Activated naive CD8-positive, alpha-beta T cell treated with anti-CD3 and anti-CD28 coated beads, Interleukin-2, amount 10 ng/mL, durations not matched to agents 7 days and 5 days (primary cell): Measurements from ENCODE around the gene BCAN. TPM values are rescaled to one million over a fixed set of nuclear protein-coding genes. Genes with fewer than 3 reads are reported as not detected.

Source experiments
- ATAC-seq: fragments of 150-1000 bp; cut with Tn5 transposase; one replicate; pipeline ENCODE4 v1.10.0; 2021; ENCODE audit warnings: low read depth, moderate library complexity
- POLR2A ChIA-PET: fragments of 350-600 bp; sonication (Branson Sonifier 250); formaldehyde crosslinking; loops from one replicate; lab custom pipeline; 2021; ENCODE audit warnings: antibody characterized with exemption; lab: Charles Lee
- DNase-seq: peaks from one replicate; pipeline ENCODE4 v3.0.0; 2021
- H3K27ac Mint-ChIP-seq: one replicate; pipeline ENCODE4 v1.8.0; 2022; ENCODE audit warnings: mild to moderate bottlenecking, mixed read lengths
- H3K27me3 Mint-ChIP-seq: one replicate; pipeline ENCODE4 v1.8.0; 2022; ENCODE audit warnings: mild to moderate bottlenecking, moderate library complexity, mixed read lengths
- H3K36me3 Mint-ChIP-seq: one replicate; pipeline ENCODE4 v1.8.0; 2021; ENCODE audit warnings: mild to moderate bottlenecking, mixed read lengths
- H3K4me1 Mint-ChIP-seq: one replicate; pipeline ENCODE4 v1.8.0; 2021; ENCODE audit warnings: mixed read lengths
- H3K4me3 Mint-ChIP-seq: one replicate; pipeline ENCODE4 v1.8.0; 2022; ENCODE audit warnings: mild to moderate bottlenecking, moderate library complexity, mixed read lengths
- H3K9me3 Mint-ChIP-seq: one replicate; pipeline ENCODE4 v1.8.0; 2021; ENCODE audit warnings: mixed read lengths
- total RNA-seq, 2 experiments: library from RNA; stranded (reverse); gene quantifications; one replicate each; pipeline ENCODE4 v1.2.3, GENCODE V29; 2021

Gene BCAN
- total RNA-seq, 2 experiments from 2014 or later: not detected

DNA sequence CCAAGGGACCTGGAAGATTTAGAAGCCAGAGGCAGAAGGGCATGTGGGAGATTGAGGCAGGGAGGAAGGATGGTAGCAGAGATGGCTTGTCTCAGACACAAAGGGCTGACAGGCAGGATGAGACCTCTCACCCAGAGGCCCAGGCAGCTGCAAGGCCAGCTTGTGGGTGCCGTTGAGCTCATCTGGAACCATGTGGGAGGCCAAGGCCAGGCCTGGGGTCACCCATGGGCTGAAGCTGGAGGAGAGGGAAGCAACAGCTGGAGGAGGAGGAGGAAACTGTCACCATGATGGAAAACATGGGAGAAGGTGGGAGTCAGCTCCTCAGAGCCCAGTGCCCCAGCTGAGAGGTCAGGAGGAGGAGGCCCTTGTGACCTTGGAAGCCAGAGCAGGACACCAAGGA lies 57.1 kb downstream of the BCAN start:
- Mint-ChIP-seq H3K9me3 (no peaks in the 10 kb centered on the region), H3K27me3 (peaks cover 20% of the 10 kb centered on the region), H3K27ac (no peak overlapping the region), H3K36me3 (no peaks in the 10 kb centered on the region), H3K4me3 (no peak overlapping the region), H3K4me1 (peaks cover 7% of the 10 kb centered on the region)
- POLR2A ChIA-PET: interaction anchor here (0.9 kb wide), 1 partner anchor 68 kb away, joined by 3 read pairs; the partner anchor contains the start of gene PRCC
- ATAC-seq (no peak), DNase-seq (no peak)

DNA sequence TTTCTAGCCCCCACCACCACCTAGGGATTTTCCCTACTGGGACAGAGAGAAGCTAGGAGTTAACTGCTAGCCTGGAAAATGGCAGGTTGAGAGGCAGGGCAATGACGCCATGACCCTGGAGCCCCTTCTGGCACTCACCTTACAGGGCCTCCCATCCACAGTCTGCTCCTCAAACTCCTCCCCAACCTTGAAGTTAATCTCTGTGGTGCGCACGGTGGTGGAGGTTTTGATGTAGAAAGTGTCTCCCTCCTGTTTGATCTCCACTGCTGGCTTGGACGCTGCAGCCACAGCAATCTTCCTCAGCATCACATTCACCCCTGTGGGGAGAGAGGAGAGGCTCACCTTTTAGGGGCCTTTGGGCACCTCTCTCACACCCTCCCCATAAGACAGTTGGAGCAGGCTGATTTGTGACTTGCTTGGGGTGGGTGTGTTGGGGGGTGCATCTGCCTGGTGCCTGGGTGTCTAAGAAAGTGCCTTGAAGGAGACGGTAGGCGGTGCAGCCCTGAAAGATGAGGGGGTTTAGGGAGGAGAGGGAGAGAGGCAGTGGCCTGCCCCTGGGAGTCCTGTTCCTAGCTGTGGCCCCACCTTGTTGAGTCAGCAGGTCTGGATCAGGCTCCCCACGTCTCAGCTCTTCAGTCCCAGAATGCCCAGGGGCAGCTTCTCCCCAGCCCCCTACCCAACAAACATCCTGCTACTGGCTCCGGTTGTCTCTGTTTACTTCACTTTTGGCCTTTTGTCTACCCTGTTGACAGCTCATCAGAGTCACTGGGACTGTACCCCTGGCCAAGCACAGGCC lies 59.0 kb downstream of the BCAN start:
- POLR2A ChIA-PET: no interaction called here
- Mint-ChIP-seq H3K36me3 (no peaks in the 10 kb centered on the region), H3K9me3 (no peaks in the 10 kb centered on the region), H3K4me3 (no peak overlapping the region), H3K27me3 (peaks cover 38% of the 10 kb centered on the region), H3K27ac (peak overlapping the region; percentile 14), H3K4me1 (peaks cover 14% of the 10 kb centered on the region)
- DNase-seq: no peak
- peak; percentile 80 for ATAC-seq

DNA sequence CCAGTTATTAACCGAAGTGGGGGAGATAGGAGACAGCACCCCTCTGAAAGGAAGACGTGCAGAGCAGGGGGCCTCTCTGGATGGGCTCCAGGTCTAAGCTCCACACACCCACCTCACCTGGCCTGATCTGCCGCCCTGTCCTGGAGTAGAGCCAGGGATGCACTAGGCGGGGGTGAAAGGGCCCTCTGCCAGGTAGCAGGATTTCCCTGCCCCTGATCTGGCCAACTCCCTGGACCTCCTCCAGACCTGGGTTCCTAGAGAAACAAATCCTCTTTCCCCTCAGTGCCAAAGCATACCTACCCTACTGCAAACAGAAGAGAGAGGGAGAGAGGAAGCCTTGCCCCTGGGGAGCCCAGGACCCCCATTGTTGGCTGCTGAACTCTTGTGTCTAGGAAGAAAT lies 61.4 kb downstream of the BCAN start:
- H3K27me3 Mint-ChIP-seq: peaks cover 45% of the 10 kb centered on the region
- no peak overlapping the region for H3K27ac Mint-ChIP-seq
- peaks cover 24% of the 10 kb centered on the region for H3K4me1 Mint-ChIP-seq
- H3K9me3 Mint-ChIP-seq: no peaks in the 10 kb centered on the region
- no peaks in the 10 kb centered on the region for H3K36me3 Mint-ChIP-seq
- POLR2A ChIA-PET: interaction anchor here (0.7 to 1.0 kb wide), 3 partner anchors 12 to 253 kb away, joined by 3 to 4 read pairs (median 3); no protein-coding TSS in a partner anchor
- ATAC-seq: no peak
- H3K4me3 Mint-ChIP-seq: no peak overlapping the region
- DNase-seq: no peak

DNA sequence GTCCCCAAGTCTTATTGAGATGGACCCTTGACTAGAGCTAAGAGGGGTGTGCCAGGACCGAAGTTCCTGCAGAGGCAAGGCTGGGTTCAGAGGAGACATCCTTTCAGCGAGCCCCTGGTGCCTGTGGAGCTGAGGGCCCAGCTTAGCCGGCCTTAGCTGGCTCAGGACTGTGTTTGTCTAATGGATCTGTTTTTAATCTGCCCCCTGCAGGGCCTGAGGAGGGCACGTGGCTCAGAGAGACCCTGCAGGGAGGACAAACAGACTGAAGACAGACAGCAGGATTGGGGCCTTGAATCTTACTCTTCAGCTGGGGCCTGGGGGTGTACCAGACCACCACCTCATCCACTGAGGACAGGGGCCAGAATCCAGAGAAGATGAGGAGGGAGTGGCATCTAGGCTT lies 61.8 kb downstream of the BCAN start:
- POLR2A ChIA-PET: interaction anchor here (0.7 to 1.0 kb wide), 2 partner anchors 12 to 119 kb away, joined by 3 read pairs; no protein-coding TSS in a partner anchor
- DNase-seq (no peak), ATAC-seq (no peak)
- Mint-ChIP-seq H3K4me3 (no peak overlapping the region), H3K27ac (no peak overlapping the region), H3K36me3 (no peaks in the 10 kb centered on the region), H3K4me1 (peaks cover 24% of the 10 kb centered on the region), H3K9me3 (no peaks in the 10 kb centered on the region), H3K27me3 (peaks cover 45% of the 10 kb centered on the region)

DNA sequence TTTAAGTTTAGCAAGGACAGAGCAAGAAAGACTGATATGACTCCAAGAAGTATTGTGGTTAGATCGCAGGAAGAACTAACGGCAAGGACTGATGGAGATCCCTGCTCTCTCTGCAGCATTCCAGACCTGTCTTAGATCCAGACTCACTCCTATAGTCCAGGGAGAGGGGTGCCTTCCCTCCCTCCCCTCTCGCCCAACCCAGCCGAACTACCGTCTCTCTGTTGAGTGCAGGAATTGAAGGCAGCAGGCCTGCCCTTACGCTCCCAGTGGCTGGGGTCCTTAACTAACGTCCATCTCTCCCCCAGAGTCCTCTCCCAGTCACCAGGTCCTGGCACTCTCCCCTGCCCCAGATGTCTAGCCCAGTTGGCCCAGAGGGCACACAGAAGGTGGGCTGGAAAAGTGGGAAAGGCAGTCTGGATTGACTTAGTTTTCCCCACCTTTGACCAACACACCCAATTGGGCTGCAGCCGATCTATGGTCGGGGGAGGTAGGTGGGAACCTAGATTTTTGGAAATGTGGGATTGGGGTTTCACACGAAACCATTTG lies 62.3 kb downstream of the BCAN start:
- Mint-ChIP-seq H3K4me1 (peaks cover 24% of the 10 kb centered on the region), H3K4me3 (no peak overlapping the region), H3K27me3 (peaks cover 45% of the 10 kb centered on the region), H3K36me3 (no peaks in the 10 kb centered on the region), H3K27ac (no peak overlapping the region), H3K9me3 (no peaks in the 10 kb centered on the region)
- ATAC-seq (no peak), DNase-seq (no peak)
- POLR2A ChIA-PET: interaction anchor here (1.0 kb wide), 2 partner anchors 13 to 15 kb away, joined by 3 read pairs; no protein-coding TSS in a partner anchor

DNA sequence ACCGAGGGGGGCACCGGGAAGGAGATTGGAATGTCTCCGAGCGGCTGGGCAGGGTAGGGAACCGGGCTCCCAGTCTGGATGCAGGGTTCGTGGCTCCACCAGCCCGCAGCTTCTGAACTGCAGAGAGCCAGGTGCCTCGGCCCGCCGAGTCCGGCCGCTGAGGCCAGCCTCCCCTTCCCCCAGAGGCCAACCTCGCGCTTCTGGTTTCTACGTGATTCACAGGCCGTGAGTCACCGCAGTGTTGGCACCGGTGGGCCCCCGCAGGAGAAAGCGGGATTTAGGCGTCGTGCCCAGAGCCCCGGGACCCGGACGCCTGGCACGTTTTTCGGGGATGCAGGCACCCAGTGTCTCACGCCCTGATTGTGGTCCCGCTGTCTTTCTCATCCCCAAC lies 63.0 kb downstream of the BCAN start:
- Mint-ChIP-seq H3K9me3 (no peaks in the 10 kb centered on the region), H3K4me1 (peaks cover 24% of the 10 kb centered on the region), H3K27ac (no peak overlapping the region), H3K4me3 (peak overlapping the region; percentile 88), H3K27me3 (peaks cover 45% of the 10 kb centered on the region), H3K36me3 (no peaks in the 10 kb centered on the region)
- POLR2A ChIA-PET: interaction anchor here (1.0 kb wide), 1 partner anchor 16 kb away, joined by 3 read pairs; no protein-coding TSS in a partner anchor
- DNase-seq (no peak), ATAC-seq (no peak)

DNA sequence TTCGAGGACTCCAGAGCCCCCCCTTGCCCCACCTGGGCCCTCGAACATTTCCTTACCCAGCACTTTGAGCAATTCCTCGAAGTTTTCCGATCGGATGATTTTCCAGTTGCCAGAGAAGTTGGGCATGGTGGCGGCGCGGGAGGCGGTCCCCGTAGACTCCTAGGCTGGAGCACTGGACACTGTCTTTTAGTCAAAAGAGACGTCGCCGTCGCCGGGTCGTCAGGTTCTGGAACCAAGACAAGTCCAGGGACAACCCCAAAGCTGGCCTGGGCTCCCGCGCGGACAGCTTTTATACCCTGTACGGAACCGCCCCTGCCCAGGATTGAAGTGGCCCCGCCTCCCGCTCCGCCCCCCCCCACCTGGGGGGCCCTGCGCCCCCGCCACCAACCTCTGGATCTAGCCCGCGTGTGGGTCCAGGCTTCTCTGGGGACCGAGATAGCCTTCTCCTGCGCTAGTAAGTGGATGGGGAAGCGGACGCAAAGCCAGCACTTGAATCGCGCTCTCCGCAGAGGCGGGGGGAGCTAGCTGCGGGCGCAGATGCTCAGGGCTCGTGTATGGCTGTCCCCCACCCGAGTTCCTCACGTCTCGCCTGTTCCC lies 63.5 kb downstream of the BCAN start, which contains the start of gene CRABP2:
Gene CRABP2 (minus strand): TSS at position 263 of the 597 bp plus-strand sequence. CDS start 137 bp downstream, at position 126.
- no peak for ATAC-seq
- no peaks in the 10 kb centered on the region for H3K9me3 Mint-ChIP-seq
- peaks cover 45% of the 10 kb centered on the region for H3K27me3 Mint-ChIP-seq
- POLR2A ChIA-PET: interaction anchor here (0.8 to 1.5 kb wide), 7 partner anchors 11 to 62 kb away, joined by 3 to 8 read pairs (median 3); partner anchors contain the start of genes ISG20L2, METTL25B and PRCC
- no peak for DNase-seq
- peak within 1 kb of the TSS; percentile 88 for H3K4me3 Mint-ChIP-seq
- peaks cover 24% of the 10 kb centered on the region for H3K4me1 Mint-ChIP-seq
- peak within 1 kb of the TSS; percentile 15 for H3K27ac Mint-ChIP-seq
- H3K36me3 Mint-ChIP-seq: no peaks in the 10 kb centered on the region

DNA sequence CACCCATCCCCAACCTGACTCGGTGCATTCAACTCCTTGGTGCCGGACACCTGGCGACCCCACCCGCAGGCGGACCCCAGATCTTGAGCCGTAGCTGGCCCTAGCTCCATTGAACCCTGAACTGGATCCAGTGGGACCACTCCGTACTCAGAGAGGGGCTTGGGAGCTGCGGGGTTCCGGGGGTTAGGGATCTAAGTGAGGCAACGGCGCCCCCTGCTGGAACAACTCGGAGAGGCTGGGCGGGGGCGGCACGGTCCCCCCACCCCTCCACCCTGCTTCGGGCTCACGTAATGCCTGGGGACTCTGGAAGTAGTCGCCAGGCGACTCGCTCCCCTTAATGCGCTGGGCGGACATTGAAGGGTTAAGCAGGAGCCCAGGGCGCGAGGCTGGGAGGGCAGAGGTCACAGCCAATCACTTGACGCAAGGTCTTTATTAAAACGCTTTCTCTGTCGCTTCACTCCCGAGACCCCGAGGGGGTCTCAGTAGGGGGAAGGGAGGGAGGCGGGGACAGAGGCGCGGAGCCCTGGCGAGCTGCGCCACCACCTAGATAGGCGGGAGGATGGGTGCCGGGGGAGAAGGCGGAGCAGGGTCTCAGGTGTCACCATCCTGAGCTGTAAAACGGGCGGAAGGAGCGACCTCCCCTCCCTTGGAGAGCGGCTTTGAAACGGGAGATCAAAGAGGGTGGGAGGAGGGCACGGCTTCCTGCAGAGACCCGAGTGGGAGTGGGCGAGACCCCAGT lies 64.2 kb downstream of the BCAN start:
- POLR2A ChIA-PET: interaction anchor here (0.8 to 1.5 kb wide), 7 partner anchors 10 to 61 kb away, joined by 3 to 8 read pairs (median 4); partner anchors contain the start of genes ISG20L2, METTL25B and PRCC
- H3K4me3 Mint-ChIP-seq: peak overlapping the region; percentile 88
- peaks cover 21% of the 10 kb centered on the region for H3K4me1 Mint-ChIP-seq
- H3K27me3 Mint-ChIP-seq: peaks cover 45% of the 10 kb centered on the region
- DNase-seq: peak; percentile 77
- no peaks in the 10 kb centered on the region for H3K9me3 Mint-ChIP-seq
- H3K36me3 Mint-ChIP-seq: no peaks in the 10 kb centered on the region
- peak; percentile 67 for ATAC-seq
- H3K27ac Mint-ChIP-seq: peak overlapping the region; percentile 15

DNA sequence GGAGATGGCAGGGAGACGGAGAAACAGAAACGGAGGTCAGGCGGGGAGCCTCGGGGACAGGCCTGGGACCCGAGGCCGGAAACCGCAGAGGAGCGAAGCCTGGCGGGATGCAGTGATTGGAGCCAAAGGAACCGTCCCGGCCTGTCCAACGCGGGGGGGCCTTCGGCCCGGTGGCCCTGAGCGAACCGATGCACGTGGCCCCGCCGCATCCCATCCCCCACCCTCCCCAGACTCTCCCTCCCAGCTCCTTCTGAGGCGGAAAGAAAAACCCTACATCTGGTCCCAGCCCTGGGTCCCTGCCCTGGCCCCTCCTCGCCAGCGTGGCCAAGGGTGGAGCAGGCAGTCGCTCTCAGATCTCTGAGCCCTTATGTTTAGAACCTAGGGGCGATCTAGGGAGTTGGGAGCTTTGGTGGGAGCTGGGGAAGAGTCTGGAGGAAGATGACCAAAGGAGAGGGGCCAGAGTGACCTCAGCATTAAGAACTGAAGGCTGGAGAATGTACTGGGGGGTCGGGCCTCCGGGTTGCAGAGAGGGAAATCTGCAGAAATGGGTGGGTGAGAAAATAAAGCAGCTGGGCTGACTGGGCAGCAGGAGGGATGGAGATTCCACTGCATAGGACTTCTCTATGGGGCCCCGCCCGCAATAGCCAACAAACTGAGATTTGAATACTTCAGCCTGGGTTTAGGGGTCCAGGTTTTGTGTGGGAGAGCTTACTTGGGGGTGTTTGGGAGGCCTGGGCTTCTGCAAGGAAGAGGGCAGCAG lies 64.9 kb downstream of the BCAN start:
- no peak overlapping the region for H3K27ac Mint-ChIP-seq
- POLR2A ChIA-PET: interaction anchor here (0.9 to 1.9 kb wide), 6 partner anchors 9 to 22 kb away, joined by 3 to 8 read pairs (median 4); partner anchors contain the start of genes ISG20L2 and METTL25B
- DNase-seq (no peak), ATAC-seq (peak; percentile 6)
- H3K4me3 Mint-ChIP-seq: peak overlapping the region; percentile 88
- H3K4me1 Mint-ChIP-seq: peaks cover 17% of the 10 kb centered on the region
- H3K36me3 Mint-ChIP-seq: no peaks in the 10 kb centered on the region
- H3K27me3 Mint-ChIP-seq: peaks cover 45% of the 10 kb centered on the region
- H3K9me3 Mint-ChIP-seq: no peaks in the 10 kb centered on the region

DNA sequence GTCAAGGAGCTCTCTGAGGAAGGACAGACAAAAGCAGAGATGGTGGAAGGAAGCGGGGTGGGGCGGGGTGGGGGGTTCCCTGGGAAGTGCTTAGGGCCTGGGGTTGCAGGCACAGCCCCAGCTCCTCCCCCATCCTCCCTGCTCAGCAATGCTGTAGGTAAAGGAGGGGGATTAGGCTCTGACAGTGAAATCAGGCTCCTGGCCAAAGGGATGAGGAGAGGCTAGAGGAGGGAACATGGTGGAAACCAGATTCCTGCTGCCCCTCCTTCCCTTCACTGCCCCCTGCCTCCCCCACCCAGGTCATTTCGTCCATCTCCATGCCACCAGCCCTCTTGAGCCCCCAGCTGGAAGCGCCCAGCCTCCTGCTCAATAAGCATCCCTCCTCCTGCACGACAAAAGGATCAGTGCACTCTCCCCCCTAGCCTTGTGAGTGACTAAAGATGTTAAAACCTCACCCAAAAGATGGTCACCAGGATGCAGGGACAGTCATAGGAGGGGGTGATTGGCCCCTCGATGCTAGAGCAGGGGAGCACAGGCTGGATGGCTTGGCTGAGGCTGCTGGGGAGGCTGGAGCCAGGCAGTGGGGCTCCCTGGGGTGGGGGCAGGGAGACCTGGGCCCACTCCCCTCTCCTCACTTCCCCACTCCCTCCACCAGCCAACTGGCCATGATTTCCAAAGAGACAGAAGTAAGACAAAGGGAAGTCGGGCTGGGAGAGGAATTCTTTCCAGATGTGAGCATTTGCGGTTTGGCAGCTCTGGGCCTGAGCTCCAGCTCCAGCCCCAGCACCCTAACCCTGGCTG lies 65.7 kb downstream of the BCAN start:
- Mint-ChIP-seq H3K27me3 (peaks cover 39% of the 10 kb centered on the region), H3K9me3 (no peaks in the 10 kb centered on the region), H3K27ac (no peak overlapping the region), H3K4me1 (peaks cover 17% of the 10 kb centered on the region), H3K4me3 (peak overlapping the region; percentile 15), H3K36me3 (no peaks in the 10 kb centered on the region)
- ATAC-seq: no peak
- POLR2A ChIA-PET: interaction anchor here (0.9 to 1.9 kb wide), 2 partner anchors 13 to 18 kb away, joined by 3 to 6 read pairs; no protein-coding TSS in a partner anchor
- DNase-seq: no peak

DNA sequence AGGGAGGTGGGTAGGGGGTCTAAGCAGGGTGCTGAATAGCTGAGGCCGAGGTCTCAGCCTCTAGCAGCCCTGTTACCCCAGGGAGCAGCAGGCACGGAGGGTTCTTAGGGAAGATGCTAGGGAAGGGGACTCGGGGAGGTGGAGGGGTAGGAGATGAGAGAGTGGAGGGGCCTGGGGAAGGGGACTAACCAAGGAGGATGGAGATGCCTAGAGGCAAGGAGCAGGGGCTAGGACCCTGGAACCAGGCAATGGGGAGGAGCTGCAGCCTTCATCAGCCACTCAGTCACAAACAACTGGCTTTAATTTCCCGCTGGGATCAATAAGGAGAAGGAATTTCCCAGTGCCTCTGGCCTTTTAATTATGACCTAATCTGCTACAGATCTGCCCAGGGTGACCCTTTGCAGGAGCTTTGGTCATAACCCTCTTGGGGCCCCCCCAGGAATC lies 66.3 kb downstream of the BCAN start:
- no peak for DNase-seq
- peaks cover 17% of the 10 kb centered on the region for H3K4me1 Mint-ChIP-seq
- POLR2A ChIA-PET: interaction anchor here (1.9 kb wide), 1 partner anchor 19 kb away, joined by 6 read pairs; no protein-coding TSS in a partner anchor
- no peak for ATAC-seq
- H3K27ac Mint-ChIP-seq: no peak overlapping the region
- no peaks in the 10 kb centered on the region for H3K36me3 Mint-ChIP-seq
- peaks cover 33% of the 10 kb centered on the region for H3K27me3 Mint-ChIP-seq
- no peak overlapping the region for H3K4me3 Mint-ChIP-seq
- no peaks in the 10 kb centered on the region for H3K9me3 Mint-ChIP-seq
